ENCODE measurements around the gene RGS10.

RGS10 gene

DNA sequence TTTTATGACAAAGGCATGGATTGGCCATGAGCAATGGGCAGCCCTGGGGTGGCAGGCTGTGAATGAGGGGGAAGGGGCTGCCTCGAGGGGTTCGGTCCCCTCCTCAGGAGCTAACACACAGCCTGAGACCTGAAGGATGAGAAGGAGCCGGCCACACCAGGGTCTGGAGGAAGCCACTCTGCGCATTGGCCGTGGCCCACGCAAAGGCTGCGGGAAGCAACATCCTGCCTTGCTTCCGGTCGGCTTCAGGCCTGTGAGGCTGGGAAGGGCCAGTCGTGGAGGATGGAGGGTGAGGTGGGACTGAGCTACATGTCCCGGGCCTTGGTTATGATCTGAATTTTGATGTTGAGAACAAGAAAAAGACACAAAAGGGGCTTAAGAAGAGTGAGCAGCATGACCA, 49.4 kb downstream of the RGS10 start:
- ChIA-PET CTCF (interaction anchor here (1.0 kb wide), 1 partner anchor 263 kb away, joined by 3 read pairs; no protein-coding TSS in a partner anchor), POLR2A (no interaction called here)
- no peak overlapping the region for H3K27ac ChIP-seq (ENCODE audit: insufficient read depth in 1 of 2, low read depth in 1 of 2, low read length in 2 of 2, poor library complexity in 1 of 2, severe bottlenecking in 2 of 2)
- H3K9me3 ChIP-seq (ENCODE audit: control extremely low read depth in 1 of 5, control insufficient read depth in 4 of 5, insufficient read depth in 2 of 5, low read depth in 1 of 5, low read length in 4 of 5) = no peaks in the 10 kb centered on the region
- WGBS (ENCODE audit: insufficient coverage) = 34% methylated on average over 10 of the region's 11 CpGs
- no peak for DNase-seq
- peaks cover 0 to under 1% (median under 1%) of the 10 kb centered on the region in 4 experiments for H3K36me3 ChIP-seq (ENCODE audit: control insufficient read depth in 4 of 4, insufficient read depth in 4 of 4, low read length in 3 of 4)
- peaks cover 2 to 42% (median 31%) of the 10 kb centered on the region in 4 experiments for H3K4me1 ChIP-seq (ENCODE audit: control extremely low read depth in 1 of 4, control insufficient read depth in 4 of 4, insufficient read depth in 4 of 4, low read length in 3 of 4)
- H3K27me3 ChIP-seq (replicated peaks in 2 of 5; ENCODE audit: control insufficient read depth in 4 of 5, insufficient read depth in 5 of 5, low read length in 4 of 5) = no peaks in the 10 kb centered on the region
- H3K4me3 ChIP-seq (ENCODE audit: control insufficient read depth in 1 of 7, extremely low read depth in 1 of 7, insufficient read depth in 4 of 7, low read depth in 2 of 7, low read length in 6 of 7) = no peak overlapping the region

- no peak overlapping the region for H3K27ac ChIP-seq (ENCODE audit: insufficient read depth in 1 of 2, low read depth in 1 of 2, low read length in 2 of 2, poor library complexity in 1 of 2, severe bottlenecking in 2 of 2)
- H3K36me3 ChIP-seq (ENCODE audit: control insufficient read depth in 4 of 4, insufficient read depth in 4 of 4, low read length in 3 of 4) = no peaks in the 10 kb centered on the region
- H3K9me3 ChIP-seq (ENCODE audit: control extremely low read depth in 1 of 5, control insufficient read depth in 4 of 5, insufficient read depth in 2 of 5, low read depth in 1 of 5, low read length in 4 of 5) = no peaks in the 10 kb centered on the region
- peaks cover 2 to 42% (median 31%) of the 10 kb centered on the region in 4 experiments for H3K4me1 ChIP-seq (ENCODE audit: control extremely low read depth in 1 of 4, control insufficient read depth in 4 of 4, insufficient read depth in 4 of 4, low read length in 3 of 4)
- peak overlapping the region in 2 of 7 experiments; percentile 17 to 36 for H3K4me3 ChIP-seq (ENCODE audit: control insufficient read depth in 1 of 7, extremely low read depth in 1 of 7, insufficient read depth in 4 of 7, low read depth in 2 of 7, low read length in 6 of 7)
- WGBS (ENCODE audit: insufficient coverage) = 68% methylated on average over 3 of the region's 6 CpGs
- CTCF ChIA-PET = interaction anchor here (1.4 kb wide), 1 partner anchor 26 kb away, joined by 4 read pairs; no protein-coding TSS in a partner anchor
- H3K27me3 ChIP-seq (replicated peaks in 2 of 5; ENCODE audit: control insufficient read depth in 4 of 5, insufficient read depth in 5 of 5, low read length in 4 of 5) = no peaks in the 10 kb centered on the region
- DNase-seq = peak in 2 of 3 donors; percentile 41 to 79
- POLR2A ChIA-PET = no interaction called here
Measured at GRCh38 chr10:119491966-119492757, 50.4 kb downstream of the RGS10 start.

- Histone ChIP-seq H3K36me3 (ENCODE audit: control insufficient read depth in 4 of 4, insufficient read depth in 4 of 4, low read length in 3 of 4) (no peaks in the 10 kb centered on the region), H3K9me3 (ENCODE audit: control extremely low read depth in 1 of 5, control insufficient read depth in 4 of 5, insufficient read depth in 2 of 5, low read depth in 1 of 5, low read length in 4 of 5) (no peaks in the 10 kb centered on the region), H3K4me3 (ENCODE audit: control insufficient read depth in 1 of 7, extremely low read depth in 1 of 7, insufficient read depth in 4 of 7, low read depth in 2 of 7, low read length in 6 of 7) (peak overlapping the region in 3 of 7 experiments; percentile 15 to 74 (median 57)), H3K27ac (ENCODE audit: insufficient read depth in 1 of 2, low read depth in 1 of 2, low read length in 2 of 2, poor library complexity in 1 of 2, severe bottlenecking in 2 of 2) (no peak overlapping the region), H3K4me1 (ENCODE audit: control extremely low read depth in 1 of 4, control insufficient read depth in 4 of 4, insufficient read depth in 4 of 4, low read length in 3 of 4) (peaks cover 2 to 39% (median 31%) of the 10 kb centered on the region in 4 experiments), H3K27me3 (replicated peaks in 2 of 5; ENCODE audit: control insufficient read depth in 4 of 5, insufficient read depth in 5 of 5, low read length in 4 of 5) (no peaks in the 10 kb centered on the region)
- 38% methylated on average over 3 of the region's 5 CpGs for WGBS (ENCODE audit: insufficient coverage)
- ChIA-PET CTCF (interaction anchor here (0.7 to 2.2 kb wide), 14 partner anchors 9 to 291 kb away, joined by 3 to 9 read pairs (median 4); partner anchors contain the start of gene GRK5), POLR2A (interaction anchor here (0.6 to 0.7 kb wide), 2 partner anchors 52 to 180 kb away, joined by 3 to 4 read pairs; no protein-coding TSS in a partner anchor)
- DNase-seq = no peak
Measured at GRCh38 chr10:119489991-119490326, 52.6 kb downstream of the RGS10 start.

- no peaks in the 10 kb centered on the region for H3K9me3 ChIP-seq (ENCODE audit: control extremely low read depth in 1 of 5, control insufficient read depth in 4 of 5, insufficient read depth in 2 of 5, low read depth in 1 of 5, low read length in 4 of 5)
- peaks cover 2 to 35% (median 28%) of the 10 kb centered on the region in 4 experiments for H3K4me1 ChIP-seq (ENCODE audit: control extremely low read depth in 1 of 4, control insufficient read depth in 4 of 4, insufficient read depth in 4 of 4, low read length in 3 of 4)
- H3K36me3 ChIP-seq (ENCODE audit: control insufficient read depth in 4 of 4, insufficient read depth in 4 of 4, low read length in 3 of 4) = no peaks in the 10 kb centered on the region
- no peak overlapping the region for H3K27ac ChIP-seq (ENCODE audit: insufficient read depth in 1 of 2, low read depth in 1 of 2, low read length in 2 of 2, poor library complexity in 1 of 2, severe bottlenecking in 2 of 2)
- 83% methylated on average over 2 of the region's 7 CpGs for WGBS (ENCODE audit: insufficient coverage)
- H3K27me3 ChIP-seq (replicated peaks in 2 of 5; ENCODE audit: control insufficient read depth in 4 of 5, insufficient read depth in 5 of 5, low read length in 4 of 5) = no peaks in the 10 kb centered on the region
- H3K4me3 ChIP-seq (ENCODE audit: control insufficient read depth in 1 of 7, extremely low read depth in 1 of 7, insufficient read depth in 4 of 7, low read depth in 2 of 7, low read length in 6 of 7) = no peak overlapping the region
- POLR2A ChIA-PET = interaction anchor here (0.6 kb wide), 1 partner anchor 113 kb away, joined by 4 read pairs; no protein-coding TSS in a partner anchor
- DNase-seq = no peak
- CTCF ChIA-PET = interaction anchor here (0.6 to 1.7 kb wide), 7 partner anchors 12 to 148 kb away, joined by 3 to 6 read pairs (median 3); no protein-coding TSS in a partner anchor
Measured at GRCh38 chr10:119488675-119489074, 53.8 kb downstream of the RGS10 start.

- peak in 2 of 3 donors; percentile 32 to 43 for DNase-seq
- Histone ChIP-seq H3K27ac (ENCODE audit: insufficient read depth in 1 of 2, low read depth in 1 of 2, low read length in 2 of 2, poor library complexity in 1 of 2, severe bottlenecking in 2 of 2) (no peak overlapping the region), H3K9me3 (ENCODE audit: control extremely low read depth in 1 of 5, control insufficient read depth in 4 of 5, insufficient read depth in 2 of 5, low read depth in 1 of 5, low read length in 4 of 5) (peaks cover 0 to 9% (median 7%) of the 10 kb centered on the region in 5 experiments), H3K27me3 (replicated peaks in 2 of 5; ENCODE audit: control insufficient read depth in 4 of 5, insufficient read depth in 5 of 5, low read length in 4 of 5) (no peaks in the 10 kb centered on the region), H3K36me3 (ENCODE audit: control insufficient read depth in 4 of 4, insufficient read depth in 4 of 4, low read length in 3 of 4) (no peaks in the 10 kb centered on the region), H3K4me1 (ENCODE audit: control extremely low read depth in 1 of 4, control insufficient read depth in 4 of 4, insufficient read depth in 4 of 4, low read length in 3 of 4) (peaks cover 0 to 3% (median 0%) of the 10 kb centered on the region in 4 experiments), H3K4me3 (ENCODE audit: control insufficient read depth in 1 of 7, extremely low read depth in 1 of 7, insufficient read depth in 4 of 7, low read depth in 2 of 7, low read length in 6 of 7) (no peak overlapping the region)
- POLR2A ChIA-PET = no interaction called here
- CTCF ChIA-PET = interaction anchor here (0.6 kb wide), 1 partner anchor 11 kb away, joined by 3 read pairs; no protein-coding TSS in a partner anchor
- 75% methylated on average over 9 of the region's 9 CpGs for WGBS (ENCODE audit: insufficient coverage)
Measured at GRCh38 chr10:119483839-119484238, 58.7 kb downstream of the RGS10 start.

DNA sequence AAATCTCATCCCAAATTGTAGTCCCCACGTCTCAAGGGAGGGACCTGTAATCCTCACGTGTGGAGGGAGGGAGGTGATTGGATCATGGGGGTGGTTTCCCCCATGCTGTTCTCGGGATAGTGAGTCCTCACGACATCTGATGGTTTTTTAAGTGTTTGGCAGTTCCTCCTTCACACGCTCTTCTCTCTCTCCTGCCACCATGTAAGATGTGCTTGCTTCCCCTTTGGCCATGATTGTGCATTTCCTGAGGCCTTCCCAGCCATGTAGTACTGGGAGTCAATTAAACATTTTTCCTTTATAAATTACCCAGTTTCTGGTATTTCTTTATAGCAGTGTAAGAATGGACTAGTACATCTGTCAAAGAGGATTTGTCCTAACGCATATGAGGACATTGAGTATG, 59.5 kb downstream of the RGS10 start:
- Histone ChIP-seq H3K36me3 (ENCODE audit: control insufficient read depth in 4 of 4, insufficient read depth in 4 of 4, low read length in 3 of 4) (no peaks in the 10 kb centered on the region), H3K27ac (ENCODE audit: insufficient read depth in 1 of 2, low read depth in 1 of 2, low read length in 2 of 2, poor library complexity in 1 of 2, severe bottlenecking in 2 of 2) (no peak overlapping the region), H3K9me3 (ENCODE audit: control extremely low read depth in 1 of 5, control insufficient read depth in 4 of 5, insufficient read depth in 2 of 5, low read depth in 1 of 5, low read length in 4 of 5) (peaks cover 0 to 9% (median 7%) of the 10 kb centered on the region in 5 experiments), H3K4me1 (ENCODE audit: control extremely low read depth in 1 of 4, control insufficient read depth in 4 of 4, insufficient read depth in 4 of 4, low read length in 3 of 4) (peaks cover 0 to 6% (median 0%) of the 10 kb centered on the region in 4 experiments), H3K4me3 (ENCODE audit: control insufficient read depth in 1 of 7, extremely low read depth in 1 of 7, insufficient read depth in 4 of 7, low read depth in 2 of 7, low read length in 6 of 7) (no peak overlapping the region), H3K27me3 (replicated peaks in 2 of 5; ENCODE audit: control insufficient read depth in 4 of 5, insufficient read depth in 5 of 5, low read length in 4 of 5) (no peaks in the 10 kb centered on the region)
- ChIA-PET CTCF (no interaction called here), POLR2A (no interaction called here)
- DNase-seq = peak; percentile 21 to 68 (median 65)
- 35% methylated on average over 3 of the region's 6 CpGs for WGBS (ENCODE audit: insufficient coverage)

Measured in common myeloid progenitor, CD34-positive (primary cell).